Small intestine (tissue), 7 donors: ENCODE data around the gene NUP214. TPM values are rescaled to one million over a fixed set of nuclear protein-coding genes. Genes with fewer than 3 reads are reported as not detected.
A peak's percentile ranks its signal among the peaks of the same experiment; 100 is the strongest.

Source experiments
- DNase-seq, 2 donors: peaks; one replicate each; pipeline versions ENCODE4 v3.0.0 to v3.0.0-alpha.2; 2013
- FAIRE-seq: peaks from 2 replicates; lab custom pipeline; 2012; peaks lifted over from hg19 to GRCh38; lab: Jason Lieb, UNC
- H3K27ac ChIP-seq, 3 donors: one replicate each; pipeline ENCODE4 v1.5.1; 2013; ENCODE audit warnings: low read length in 2 of 3, mild to moderate bottlenecking in 2 of 3, control low read depth in 1 of 3, inconsistent platforms in 1 of 3, low read depth in 1 of 3, moderate library complexity in 1 of 3
- H3K27me3 ChIP-seq, 3 donors: one replicate each; pipeline ENCODE4 v1.6.1; 2013; ENCODE audit warnings: low read length in 3 of 3, inconsistent platforms in 1 of 3; ENCODE audit not compliant: control insufficient read depth in 3 of 3, insufficient read depth in 3 of 3
- H3K36me3 ChIP-seq, 3 donors: one replicate each; pipeline ENCODE4 v1.6.1; 2013; ENCODE audit warnings: low read length in 3 of 3, inconsistent platforms in 1 of 3, low read depth in 1 of 3, mild to moderate bottlenecking in 1 of 3, moderate library complexity in 1 of 3; ENCODE audit not compliant: control insufficient read depth in 3 of 3, insufficient read depth in 2 of 3
- H3K4me1 ChIP-seq, 3 donors: one replicate each; pipeline ENCODE4 v1.6.1; 2013; ENCODE audit warnings: low read length in 2 of 3, inconsistent platforms in 1 of 3, low read depth in 1 of 3, mild to moderate bottlenecking in 1 of 3, moderate library complexity in 1 of 3; ENCODE audit not compliant: control insufficient read depth in 3 of 3, insufficient read depth in 2 of 3
- H3K4me3 ChIP-seq, 3 donors: one replicate each; pipeline ENCODE4 v1.5.1; 2013; ENCODE audit warnings: low read length in 3 of 3, control low read depth in 1 of 3, inconsistent platforms in 1 of 3, low read depth in 1 of 3, mild to moderate bottlenecking in 1 of 3, moderate library complexity in 1 of 3
- H3K9me3 ChIP-seq, 2 donors: one replicate each; pipeline ENCODE4 v1.6.1; 2013; ENCODE audit warnings: low read depth in 1 of 2, low read length in 1 of 2; ENCODE audit not compliant: control insufficient read depth in 2 of 2, insufficient read depth in 1 of 2
- WGBS, 3 donors: extraction: QIAGEN DNeasy Blood & Tissue Kit; methylation state at CpG; one replicate each; pipeline ENCODE4 v1.1.7; 2013; 5-methylcytosine and 5-hydroxymethylcytosine counted together
- polyA plus RNA-seq, 4 donors: library from polyadenylated mRNA; stranded (reverse) in 3 of 4; unstranded in 1 of 4; fragments of 200-250 nt in 3 of 4; fragments of 120-200 nt in 1 of 4; gene quantifications; one replicate each; pipeline versions ENCODE4 v1.2.1 to v1.2.3, GENCODE V29; 2013
- donor health status: healthy with polysubstance abuse.
- donor health status: control.
- donor health status: control.
- donor health status: Bipolar disorder and iron deficiency.
- donor health status: healthy.

NUP214 gene
- polyA plus RNA-seq, 4 donors, result 16.7 to 49.7 (median 37.3) TPM

DNA sequence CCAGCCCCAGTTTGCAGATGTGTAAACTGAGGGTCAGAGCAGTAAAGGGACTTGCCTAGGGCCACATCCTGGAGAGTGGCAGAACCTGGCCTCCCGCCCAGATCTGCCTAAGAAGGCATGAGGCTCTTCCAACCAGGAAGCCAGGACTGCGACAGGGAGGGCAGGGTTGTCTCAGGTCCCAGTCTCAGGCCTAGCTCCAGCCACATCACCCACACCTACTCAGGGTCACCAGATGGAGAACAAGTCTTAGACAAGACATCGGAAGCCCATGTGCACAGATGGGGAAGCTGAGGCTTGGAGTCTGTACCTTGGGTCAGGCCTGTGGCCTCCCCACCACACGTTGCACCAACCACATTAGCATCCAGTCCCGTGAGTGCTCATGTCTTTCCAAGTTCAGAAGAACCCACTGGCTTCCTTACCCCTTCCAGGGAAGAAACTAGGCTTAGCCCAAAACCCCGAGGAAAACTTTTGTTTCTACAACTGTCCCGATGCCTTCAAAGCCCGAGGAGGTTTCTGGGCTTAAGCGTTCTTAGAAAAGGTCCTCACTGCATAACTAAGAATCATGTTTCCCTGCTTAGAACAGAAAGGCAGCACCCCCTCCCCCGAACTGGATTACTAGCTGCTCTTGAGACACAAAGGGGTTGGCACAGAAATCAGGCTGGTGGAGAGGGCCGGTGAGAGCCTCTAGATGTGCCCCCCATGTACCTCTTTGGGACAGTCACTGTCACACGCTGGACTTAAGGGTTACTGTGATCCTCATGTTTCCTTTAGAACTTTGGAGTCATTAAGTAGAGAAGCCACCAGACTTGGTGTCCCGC lies 148.7 kb downstream of the NUP214 start:
- H3K4me3 ChIP-seq, result peak overlapping the region; percentile 15 to 72 (median 67)
- peaks cover 0 to 8% (median 0%) of the 10 kb centered on the region in 3 donors for H3K4me1 ChIP-seq
- WGBS, 3 donors, result 50 to 69% (median 62%) methylated on average over 13 of the region's 13 CpGs
- H3K27ac ChIP-seq, result peak overlapping the region in 2 of 3 donors; percentile 43 to 94
- no peaks in the 10 kb centered on the region for H3K9me3 ChIP-seq
- peaks cover 0 to 27% (median 0%) of the 10 kb centered on the region in 3 donors for H3K27me3 ChIP-seq
- no peaks in the 10 kb centered on the region for H3K36me3 ChIP-seq
- DNase-seq (no peak), FAIRE-seq (no peak)

DNA sequence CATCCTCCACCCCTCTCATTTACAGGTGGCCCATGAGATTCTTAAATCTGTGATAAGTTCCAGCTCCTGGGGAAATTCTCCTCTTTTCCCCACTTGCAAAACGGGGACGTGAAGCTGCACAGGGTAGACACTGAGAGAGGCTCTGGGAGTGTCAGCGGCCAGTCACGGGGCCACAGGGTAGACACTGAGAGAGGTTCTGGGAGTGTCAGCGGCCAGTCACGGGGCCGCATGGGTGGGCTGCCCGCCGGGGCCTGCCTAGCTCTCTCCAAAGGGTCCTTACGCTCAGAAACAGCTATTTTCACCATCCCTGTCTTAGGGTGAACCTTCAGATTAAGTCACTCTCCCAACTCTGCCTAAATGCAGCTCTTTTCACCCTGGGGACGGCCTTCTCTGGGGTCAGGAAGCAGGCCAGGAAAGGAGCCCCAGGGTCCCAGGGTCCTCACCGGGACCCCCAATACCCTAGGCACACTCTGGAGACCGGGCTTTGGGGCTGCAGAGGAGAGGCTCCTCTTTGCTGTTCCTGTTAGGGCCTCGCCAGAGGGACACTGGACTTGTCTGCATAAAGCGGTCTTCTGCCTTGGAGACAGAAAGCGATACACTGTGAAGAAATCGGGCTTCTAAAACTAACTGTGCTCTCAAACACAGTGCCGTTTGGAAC lies 149.4 kb downstream of the NUP214 start:
- Histone ChIP-seq H3K9me3 (no peaks in the 10 kb centered on the region), H3K36me3 (no peaks in the 10 kb centered on the region), H3K4me1 (peaks cover 0 to 8% (median 0%) of the 10 kb centered on the region in 3 donors), H3K27me3 (peaks cover 0 to 32% (median 0%) of the 10 kb centered on the region in 3 donors), H3K4me3 (peak overlapping the region; percentile 24 to 72 (median 67)), H3K27ac (peak overlapping the region; percentile 38 to 94 (median 57))
- 63 to 76% (median 66%) methylated on average over 18 of the region's 18 CpGs for WGBS, 3 donors
- FAIRE-seq (no peak), DNase-seq (no peak)

- WGBS, 3 donors, result 60 to 80% (median 66%) methylated on average over 29 of the region's 29 CpGs
- peak overlapping the region; percentile 38 to 94 (median 57) for H3K27ac ChIP-seq
- no peaks in the 10 kb centered on the region for H3K36me3 ChIP-seq
- peaks cover 0 to 8% (median 0%) of the 10 kb centered on the region in 3 donors for H3K4me1 ChIP-seq
- no peak for FAIRE-seq
- peaks cover 0 to 35% (median 0%) of the 10 kb centered on the region in 3 donors for H3K27me3 ChIP-seq
- peak overlapping the region; percentile 24 to 72 (median 67) for H3K4me3 ChIP-seq
- no peaks in the 10 kb centered on the region for H3K9me3 ChIP-seq
- DNase-seq, result no peak
Observed at GRCh38 chr9:131275332-131276093, 150.1 kb downstream of the NUP214 start.

GRCh38 chr9:131276094-131276888 lies 150.9 kb downstream of the NUP214 start, which contains the start of gene FAM78A:
Gene FAM78A (minus strand): TSS chr9:131276510. CDS start chr9:131276179, 331 bp downstream.
- H3K4me1 ChIP-seq, result peaks cover 0 to 6% (median 0%) of the 10 kb centered on the region in 3 donors
- H3K36me3 ChIP-seq, result no peaks in the 10 kb centered on the region
- peak within 1 kb of the TSS; percentile 25 to 94 (median 38) for H3K27ac ChIP-seq
- peak within 1 kb of the TSS; percentile 24 to 72 (median 67) for H3K4me3 ChIP-seq
- 6 to 8% (median 7%) methylated on average over 67 to 76 of the region's 76 CpGs for WGBS, 3 donors
- no peaks in the 10 kb centered on the region for H3K9me3 ChIP-seq
- H3K27me3 ChIP-seq, result peaks cover 0 to 42% (median 2%) of the 10 kb centered on the region in 3 donors
- DNase-seq (peak; percentile 21 to 42), FAIRE-seq (no peak)

GRCh38 chr9:131276891-131277286 lies 151.5 kb downstream of the NUP214 start:
- FAIRE-seq (no peak), DNase-seq (peak in 1 of 2 donors; percentile 37)
- Histone ChIP-seq H3K27me3 (peaks cover 0 to 48% (median 4%) of the 10 kb centered on the region in 3 donors), H3K4me3 (peak overlapping the region in 2 of 3 donors; percentile 67 to 72), H3K36me3 (no peaks in the 10 kb centered on the region), H3K9me3 (no peaks in the 10 kb centered on the region), H3K27ac (peak overlapping the region in 1 of 3 donors; percentile 94), H3K4me1 (peaks cover 0 to 2% (median 0%) of the 10 kb centered on the region in 3 donors)
- 1 to 2% (median 2%) methylated on average over 15 to 60 of the region's 60 CpGs for WGBS, 3 donors

DNA sequence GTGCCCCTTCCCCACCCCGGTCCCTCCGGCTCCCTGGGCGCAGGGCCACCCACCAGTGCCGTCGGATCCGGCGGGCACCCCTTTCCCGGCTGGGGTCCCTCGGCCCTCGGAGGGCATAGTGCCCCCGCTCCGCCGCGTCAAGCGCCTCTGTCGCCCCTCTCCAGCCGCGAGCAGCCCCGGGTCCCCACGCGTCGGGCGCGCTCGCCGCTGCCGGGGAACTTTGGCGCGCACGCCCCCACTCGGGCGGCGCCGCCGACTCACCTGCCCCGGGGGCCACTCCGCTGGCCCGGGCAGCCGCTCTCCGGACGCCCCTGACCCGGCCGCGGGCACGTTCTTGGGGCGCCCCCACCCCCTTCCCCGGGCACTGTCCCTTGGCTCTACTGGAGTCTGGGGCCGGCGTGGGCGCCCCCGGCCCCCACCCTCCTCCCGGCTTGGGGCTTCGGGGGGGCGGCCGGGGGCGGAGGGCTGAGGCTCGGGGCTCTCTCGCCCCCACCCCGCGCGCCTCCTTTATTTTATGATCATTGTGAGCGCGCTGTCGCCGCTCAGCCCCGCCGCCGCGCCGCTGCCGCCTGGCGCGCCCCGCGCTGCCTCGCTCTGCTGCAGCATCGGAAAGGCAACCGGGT lies 152.0 kb downstream of the NUP214 start:
- Histone ChIP-seq H3K27ac (peak overlapping the region in 1 of 3 donors; percentile 17), H3K4me1 (peaks cover 0 to 2% (median 0%) of the 10 kb centered on the region in 3 donors), H3K4me3 (peak overlapping the region in 2 of 3 donors; percentile 67 to 72), H3K36me3 (no peaks in the 10 kb centered on the region), H3K9me3 (no peaks in the 10 kb centered on the region), H3K27me3 (peaks cover 0 to 54% (median 8%) of the 10 kb centered on the region in 3 donors)
- no peak for FAIRE-seq
- WGBS, 3 donors, result 0 to 5% (median 0%) methylated on average over 25 to 78 of the region's 78 CpGs
- DNase-seq, result peak in 1 of 2 donors; percentile 38
